Urothelium cell line (cell line): ENCODE measurements around the gene NPPB.

Source experiments
- DNase-seq: peaks from one replicate; pipeline ENCODE4 v3.0.0; 2011; ENCODE audit warnings: low spot score, mixed read lengths
- FAIRE-seq: peaks from 2 replicates; lab custom pipeline; 2011; peaks lifted over from hg19 to GRCh38; lab: Jason Lieb, UNC

Gene NPPB

DNA sequence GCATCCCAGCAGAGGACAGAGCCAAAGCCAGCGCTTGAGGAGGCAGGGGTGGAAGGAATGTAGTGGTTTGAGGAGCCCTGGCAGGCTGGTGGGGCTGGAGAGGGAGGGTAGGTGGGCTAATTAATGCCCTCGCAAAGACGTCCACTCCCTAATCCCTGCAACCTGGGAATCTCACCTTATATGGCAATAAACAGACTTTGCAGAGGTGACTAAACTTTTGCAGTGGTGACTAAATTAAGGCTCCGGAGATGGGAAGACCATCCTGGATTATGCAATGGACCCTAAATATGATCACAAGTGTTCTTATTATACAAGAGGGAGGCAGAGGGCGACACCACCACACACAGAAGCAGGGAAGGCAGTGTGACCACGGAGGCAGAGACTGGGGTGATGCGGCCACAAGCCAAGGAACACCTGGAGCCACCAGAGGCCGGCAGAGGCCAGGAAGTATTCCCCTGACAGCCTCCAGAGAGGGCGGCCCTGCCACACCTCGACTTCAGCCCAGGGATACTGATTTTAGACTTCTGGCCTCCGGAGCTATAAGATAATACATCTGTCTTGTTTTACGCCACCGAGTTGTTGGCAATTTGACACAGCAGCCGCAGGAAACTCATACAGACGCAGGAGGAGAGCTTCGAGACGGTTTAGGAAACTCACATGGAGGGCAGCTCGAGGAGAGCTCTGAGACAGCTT lies 23.1 kb upstream of the NPPB start:
- FAIRE-seq = no peak
- DNase-seq = no peak

DNA sequence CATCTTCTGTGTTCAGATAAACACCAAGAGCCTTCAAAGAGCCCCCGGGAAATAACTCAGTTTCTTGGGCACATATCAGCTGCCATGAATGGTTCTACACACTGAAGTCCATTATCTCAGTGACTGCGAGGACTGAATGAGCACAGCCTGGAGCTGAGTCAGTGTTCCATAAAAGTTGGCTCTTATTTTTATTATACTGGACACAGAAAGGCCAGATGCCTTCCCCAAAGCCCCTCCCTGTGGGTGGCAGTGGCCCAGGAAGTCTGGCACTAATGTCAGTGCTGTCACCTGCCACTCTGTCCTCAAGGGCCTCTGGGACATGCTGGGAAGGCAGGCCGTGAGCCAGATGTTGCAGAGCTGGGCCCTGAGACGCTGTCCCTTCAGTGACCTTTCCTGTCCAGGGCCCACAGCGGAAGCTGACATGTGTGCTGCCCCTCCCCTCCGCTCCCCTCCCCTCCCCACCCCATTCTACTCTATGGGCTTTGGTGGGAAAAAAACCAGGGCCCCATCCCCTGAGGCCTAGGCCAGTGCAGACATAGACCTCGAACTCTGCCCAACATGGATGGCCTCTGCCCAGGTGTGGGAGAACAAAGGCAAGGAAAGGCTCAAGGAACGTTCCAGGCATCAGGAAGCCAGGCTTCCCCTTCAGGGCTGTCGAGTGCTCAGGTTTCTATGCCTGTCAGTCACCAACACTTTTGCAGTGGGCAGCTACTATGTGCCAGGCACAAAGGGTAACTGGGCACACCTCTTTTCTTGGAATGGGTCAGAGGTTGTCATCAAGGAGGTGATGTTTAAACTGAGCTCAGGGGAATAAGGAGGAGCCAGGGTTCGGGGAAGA lies 22.4 kb upstream of the NPPB start:
- no peak for FAIRE-seq
- no peak for DNase-seq

- peak; percentile 63 for FAIRE-seq
- no peak for DNase-seq
Measured at GRCh38 chr1:11880181-11880575, 21.4 kb upstream of the NPPB start.

GRCh38 chr1:11879311-11880180 lies 20.8 kb upstream of the NPPB start:
- DNase-seq (no peak), FAIRE-seq (no peak)

DNA sequence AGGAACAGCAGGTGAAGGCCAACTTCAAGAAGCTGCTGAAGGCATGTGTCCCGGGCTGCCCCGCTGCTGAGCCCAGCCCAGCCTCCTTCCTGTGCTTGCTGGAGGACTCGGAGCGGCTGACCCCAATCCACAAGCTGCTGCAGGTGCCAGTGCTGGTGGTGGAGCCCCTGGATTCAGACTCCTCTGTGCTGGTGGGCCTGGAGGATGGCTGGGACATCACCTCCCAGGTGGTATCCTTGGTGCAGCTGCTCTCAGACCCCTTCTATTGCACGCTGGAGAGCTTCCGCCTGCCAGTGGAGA lies 20.1 kb upstream of the NPPB start:
- FAIRE-seq (no peak), DNase-seq (no peak)

GRCh38 chr1:11878081-11878890 lies 19.5 kb upstream of the NPPB start:
- FAIRE-seq (no peak), DNase-seq (no peak)

- FAIRE-seq (no peak), DNase-seq (no peak)
Measured at GRCh38 chr1:11877074-11877473, 18.3 kb upstream of the NPPB start.

DNA sequence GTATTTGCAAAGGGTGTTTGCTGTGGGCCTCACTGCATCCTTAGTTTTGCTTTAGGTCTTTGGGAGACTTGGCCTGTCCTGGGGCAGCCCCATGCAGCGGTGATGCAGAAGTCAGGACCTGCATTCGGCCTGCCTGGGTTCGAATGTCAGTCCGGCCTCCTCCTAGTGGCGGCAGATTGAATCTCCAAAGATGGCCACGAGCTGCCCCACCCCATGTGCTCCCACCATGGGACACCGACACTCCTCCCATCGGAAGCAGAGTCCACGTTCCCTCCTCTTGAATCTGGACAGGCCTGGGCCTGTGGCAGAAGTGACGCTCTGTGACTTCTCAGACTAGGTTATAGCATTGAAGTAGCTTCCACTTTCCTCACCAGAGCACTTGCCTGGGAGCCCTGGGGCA lies 16.3 kb upstream of the NPPB start:
- FAIRE-seq (no peak), DNase-seq (no peak)

GRCh38 chr1:11874624-11875023 lies 15.9 kb upstream of the NPPB start:
- FAIRE-seq (no peak), DNase-seq (no peak)

DNA sequence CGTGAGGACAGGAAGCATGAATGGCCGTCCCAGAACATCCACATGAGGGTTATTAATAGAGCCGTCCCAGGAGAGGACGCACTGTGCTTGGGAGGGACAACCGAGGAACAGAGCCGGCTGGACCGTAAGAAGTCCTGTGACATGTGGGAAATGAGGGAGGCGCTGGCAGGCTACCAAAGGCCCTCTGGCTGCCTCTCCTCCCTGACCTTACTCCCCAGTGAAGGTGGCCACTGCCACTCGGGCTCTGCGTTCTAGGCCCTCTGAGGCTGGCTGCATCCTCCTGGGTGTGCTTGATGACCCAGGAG lies 15.5 kb upstream of the NPPB start:
- FAIRE-seq (no peak), DNase-seq (no peak)

DNA sequence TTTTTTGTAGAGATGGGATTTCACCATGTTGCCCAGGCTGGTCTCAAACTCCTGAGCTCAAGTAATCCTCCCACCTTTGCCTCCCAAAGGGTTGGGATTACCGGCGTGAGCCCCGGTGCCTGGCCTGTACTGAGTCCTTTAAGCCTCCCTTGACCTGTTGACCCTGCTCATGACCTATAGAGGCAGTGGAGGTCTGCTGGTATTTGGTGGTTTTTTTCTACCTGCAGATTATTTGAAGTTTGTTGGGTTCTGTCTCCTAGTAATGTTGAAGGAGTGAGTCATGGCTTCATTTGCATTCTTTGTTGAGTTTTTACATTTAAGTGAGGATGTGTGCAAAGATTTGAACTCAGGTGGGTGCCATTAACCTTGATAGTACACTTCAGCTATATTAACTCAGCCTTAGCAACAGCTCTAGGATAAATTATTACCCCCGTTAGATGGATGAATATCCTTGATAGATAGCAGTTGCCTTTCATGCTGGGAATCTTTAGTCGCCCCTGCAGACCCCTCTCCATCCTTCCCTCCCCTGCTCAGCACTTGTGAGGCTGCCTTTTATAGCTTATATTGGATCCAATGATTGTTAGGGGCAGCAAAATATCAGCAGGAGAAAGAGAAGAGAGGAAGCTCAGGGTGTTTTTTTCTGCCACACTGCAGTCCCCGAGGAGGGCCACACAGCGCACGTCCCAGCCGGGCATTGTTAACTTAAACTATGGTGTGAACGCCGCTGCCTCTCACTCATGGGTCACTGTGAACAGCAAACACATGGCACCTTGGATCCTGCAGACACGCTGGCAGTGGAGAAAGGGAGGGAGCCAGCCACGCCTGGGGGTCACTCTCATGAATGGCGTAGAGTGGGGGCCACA lies 14.9 kb upstream of the NPPB start:
- FAIRE-seq (no peak), DNase-seq (no peak)

- no peak for DNase-seq
- FAIRE-seq = no peak
Measured at GRCh38 chr1:11872545-11872944, 13.8 kb upstream of the NPPB start.

DNA sequence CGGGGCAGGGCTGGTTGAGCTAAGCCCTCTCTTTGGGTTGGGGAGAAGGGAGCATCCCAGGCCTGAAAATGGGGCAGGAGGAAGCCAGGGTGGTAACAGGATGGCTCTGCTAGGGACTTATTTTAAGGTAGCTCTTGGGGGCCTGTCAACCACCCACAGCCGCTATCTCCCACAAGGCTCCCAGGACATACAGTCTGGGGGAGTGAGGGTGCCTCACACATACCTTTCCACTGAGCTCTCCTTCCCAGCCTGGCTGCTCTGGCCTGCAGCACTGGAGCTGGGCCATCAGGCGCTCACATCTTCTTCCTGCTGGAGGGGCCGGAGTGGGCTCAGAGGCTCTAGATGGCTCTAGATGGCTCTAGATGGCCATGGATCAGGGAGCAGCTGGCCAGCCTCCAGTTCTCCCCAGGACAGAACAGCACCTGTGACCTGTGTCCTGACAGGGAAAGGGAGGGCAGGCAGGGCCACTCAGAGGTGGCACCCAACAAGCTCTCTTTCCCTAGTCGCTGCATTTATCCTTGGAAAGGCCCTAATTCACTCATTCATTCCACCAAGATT lies 11.0 kb upstream of the NPPB start:
- no peak for FAIRE-seq
- no peak for DNase-seq

DNA sequence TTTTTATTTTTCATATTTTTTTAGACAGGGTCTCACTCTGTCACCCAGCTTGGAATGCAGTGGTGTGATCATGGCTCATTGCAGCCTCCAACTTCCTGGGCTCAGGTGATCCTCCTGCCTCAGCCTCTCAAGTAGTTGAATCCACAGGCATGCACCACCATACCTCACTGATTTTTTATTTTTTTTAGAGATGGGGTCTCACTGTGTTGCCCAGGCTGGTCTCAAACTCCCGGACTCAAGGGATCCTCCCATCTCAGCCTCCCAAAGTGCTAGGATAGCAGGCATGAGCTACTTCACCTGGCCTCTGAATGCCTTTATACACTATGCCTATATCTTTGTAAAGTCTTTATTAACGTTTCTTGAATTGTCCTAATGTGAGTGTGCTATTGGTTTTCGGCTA lies 10.4 kb upstream of the NPPB start:
- DNase-seq (no peak), FAIRE-seq (no peak)

DNA sequence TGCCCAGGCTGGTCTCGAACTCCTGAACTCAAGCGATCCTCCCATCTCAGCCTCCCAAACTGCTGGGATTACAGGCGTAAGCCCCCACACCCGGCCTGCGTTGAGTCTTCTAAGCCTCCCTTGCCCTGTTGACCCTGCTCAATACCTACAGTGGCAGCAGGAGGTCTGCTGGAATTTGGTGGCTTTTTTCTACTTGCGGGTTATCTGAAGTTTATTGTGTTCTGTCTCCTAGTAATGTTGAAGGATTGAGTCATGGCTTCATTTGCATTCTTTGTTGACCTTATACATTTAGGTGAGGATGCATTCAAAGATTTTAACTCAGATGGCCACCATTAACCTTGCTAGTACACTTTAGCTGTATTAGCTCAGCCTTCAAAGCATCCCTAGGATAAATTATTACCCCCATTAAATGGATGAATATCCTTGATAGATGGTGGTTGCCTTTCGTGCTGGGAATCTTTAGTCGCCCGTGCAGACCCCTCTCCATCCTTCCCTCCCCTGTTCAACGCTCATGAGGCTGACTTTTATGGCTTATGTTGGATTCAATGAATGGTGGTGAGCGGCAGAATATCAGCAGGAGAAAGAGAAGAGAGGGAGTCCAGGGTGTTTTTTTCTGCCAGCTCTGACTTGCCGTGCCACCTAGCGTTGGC lies 9.7 kb upstream of the NPPB start:
- FAIRE-seq (no peak), DNase-seq (no peak)

DNA sequence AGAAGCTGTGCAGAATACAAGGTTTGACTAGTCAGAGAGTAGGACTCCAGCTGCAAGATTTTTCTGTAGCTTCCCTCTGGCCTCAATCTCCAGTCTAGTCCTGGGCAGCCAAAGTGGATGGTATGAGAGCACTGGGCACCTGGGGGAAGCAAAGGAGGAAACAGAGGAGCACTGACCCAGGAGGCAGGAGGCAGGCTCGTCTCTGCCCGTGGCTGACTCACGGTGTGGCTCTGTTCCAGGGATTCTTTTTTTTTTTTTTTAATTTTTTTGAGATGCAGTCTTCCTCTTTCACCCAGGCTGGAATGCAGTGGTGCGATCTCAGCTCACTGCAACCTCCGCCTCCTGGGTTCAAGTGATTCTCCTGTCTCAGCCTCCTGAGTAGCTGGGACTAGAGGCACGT lies 4.1 kb upstream of the NPPB start:
- DNase-seq = peak; percentile 79
- no peak for FAIRE-seq

- no peak for FAIRE-seq
- DNase-seq = no peak
Measured at GRCh38 chr1:11860587-11860986, 1.8 kb upstream of the NPPB start.

- FAIRE-seq (no peak), DNase-seq (no peak)
Measured at GRCh38 chr1:11860083-11860482, 1.3 kb upstream of the NPPB start.
